Dendritic cell treated with granulocyte-macrophage colony-stimulating factor and Interleukin-4, amounts not matched to agents 40 ng/mL and 50 ng/mL, for 4 days (primary cell): Measurements from ENCODE around the gene MALAT1.
A peak's percentile ranks its signal among the peaks of the same experiment; 100 is the strongest.

Experiments
- H3K27ac Mint-ChIP-seq: one replicate; pipeline ENCODE4 v1.8.0; 2022; ENCODE audit warnings: mild to moderate bottlenecking, mixed read lengths
- H3K27me3 Mint-ChIP-seq: one replicate; pipeline ENCODE4 v1.8.0; 2022; ENCODE audit warnings: mild to moderate bottlenecking, mixed read lengths
- H3K36me3 Mint-ChIP-seq: one replicate; pipeline ENCODE4 v1.8.0; 2022; ENCODE audit warnings: low read depth, mixed read lengths
- H3K4me1 Mint-ChIP-seq: one replicate; pipeline ENCODE4 v1.8.0; 2022; ENCODE audit warnings: low read depth, mixed read lengths
- H3K4me3 Mint-ChIP-seq: one replicate; pipeline ENCODE4 v1.8.0; 2022; ENCODE audit warnings: mild to moderate bottlenecking, moderate library complexity, mixed read lengths
- H3K9me3 Mint-ChIP-seq: one replicate; pipeline ENCODE4 v1.8.0; 2022; ENCODE audit warnings: mixed read lengths
- intact Hi-C: fragments of 100-400 bp; cut with micrococcal nuclease; formaldehyde crosslinking; loops from one replicate; pipeline ENCODE4 v1.15.0; 2022

The MALAT1 gene

DNA sequence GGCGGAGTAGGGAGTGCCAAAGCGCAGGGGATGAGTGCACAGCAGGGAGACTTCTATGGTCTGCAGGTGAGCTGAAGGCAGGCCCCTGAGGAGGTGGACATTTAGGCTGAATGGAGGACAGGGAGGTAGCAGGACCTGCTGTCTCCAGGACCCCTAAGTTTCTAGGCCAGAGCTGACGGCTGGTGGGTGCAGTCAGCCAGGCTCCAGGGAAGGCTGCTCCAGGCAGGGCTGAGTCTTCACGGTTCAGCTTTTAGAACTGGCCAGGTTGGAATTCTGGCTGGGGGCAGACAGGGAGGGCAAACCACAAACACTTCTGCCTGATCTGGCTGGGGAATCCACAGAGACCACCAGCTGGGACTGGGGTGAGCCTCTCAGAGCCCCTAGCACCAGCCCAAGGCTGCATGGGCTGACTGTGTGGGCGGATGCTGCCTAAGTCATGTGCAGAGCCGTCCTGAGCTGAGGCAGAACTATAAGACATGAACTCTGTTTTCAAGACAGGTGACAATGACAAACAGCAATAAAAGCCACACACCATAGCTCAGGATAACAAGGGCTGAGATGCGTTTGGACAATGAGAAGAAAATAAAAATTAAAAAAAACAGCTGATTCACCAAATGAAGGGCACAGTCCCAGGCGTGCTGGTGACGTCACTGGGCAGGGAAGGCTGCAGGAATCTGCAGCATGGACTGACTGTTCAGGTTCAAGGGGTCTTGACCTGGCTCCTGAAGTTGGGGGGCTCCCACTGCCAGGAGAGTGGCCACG, 10.4 kb upstream of the MALAT1 start:
- no peaks in the 10 kb centered on the region for H3K36me3 Mint-ChIP-seq
- intact Hi-C loops: no loop called here
- H3K27me3 Mint-ChIP-seq: no peaks in the 10 kb centered on the region
- H3K27ac Mint-ChIP-seq: peak overlapping the region; percentile 96
- H3K4me3 Mint-ChIP-seq: no peak overlapping the region
- H3K9me3 Mint-ChIP-seq: no peaks in the 10 kb centered on the region
- H3K4me1 Mint-ChIP-seq: peaks cover 75% of the 10 kb centered on the region

DNA sequence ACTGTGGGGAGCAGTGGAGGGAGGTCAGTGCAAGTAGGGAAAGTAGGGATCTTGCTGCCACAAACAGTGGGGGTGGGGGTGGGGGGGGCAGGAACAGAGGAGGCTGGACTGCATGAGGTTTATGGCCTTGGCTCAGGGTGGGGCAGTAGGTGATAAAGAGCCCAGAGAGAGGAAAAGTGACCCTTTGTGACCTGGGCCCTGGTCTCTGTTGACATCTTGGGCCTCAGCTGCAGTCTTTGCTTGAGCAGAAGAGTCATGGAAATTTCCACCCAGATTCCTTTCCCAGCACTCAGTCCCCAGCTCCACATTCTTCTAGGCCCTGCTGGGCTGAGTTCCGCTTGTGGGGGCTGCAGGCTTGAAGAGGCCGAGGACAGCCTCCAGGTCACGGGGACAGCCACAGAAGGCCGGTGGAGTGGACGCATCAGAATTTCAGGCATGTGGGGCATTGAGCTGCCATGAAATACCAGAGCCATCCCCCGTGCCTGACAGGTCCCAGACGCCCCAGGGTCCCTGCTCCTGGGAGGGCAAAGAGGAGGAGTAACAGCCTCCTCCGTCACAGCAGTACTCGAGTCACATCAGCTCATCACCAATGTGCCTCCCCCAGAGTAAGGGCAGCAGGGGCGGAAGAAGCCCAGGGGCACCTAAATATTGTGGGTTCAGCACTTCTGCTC, 9.7 kb upstream of the MALAT1 start:
- H3K36me3 Mint-ChIP-seq: no peaks in the 10 kb centered on the region
- no peaks in the 10 kb centered on the region for H3K9me3 Mint-ChIP-seq
- H3K27me3 Mint-ChIP-seq: no peaks in the 10 kb centered on the region
- H3K4me3 Mint-ChIP-seq: no peak overlapping the region
- H3K4me1 Mint-ChIP-seq: peaks cover 82% of the 10 kb centered on the region
- peak overlapping the region; percentile 96 for H3K27ac Mint-ChIP-seq
- intact Hi-C loops: no loop called here

DNA sequence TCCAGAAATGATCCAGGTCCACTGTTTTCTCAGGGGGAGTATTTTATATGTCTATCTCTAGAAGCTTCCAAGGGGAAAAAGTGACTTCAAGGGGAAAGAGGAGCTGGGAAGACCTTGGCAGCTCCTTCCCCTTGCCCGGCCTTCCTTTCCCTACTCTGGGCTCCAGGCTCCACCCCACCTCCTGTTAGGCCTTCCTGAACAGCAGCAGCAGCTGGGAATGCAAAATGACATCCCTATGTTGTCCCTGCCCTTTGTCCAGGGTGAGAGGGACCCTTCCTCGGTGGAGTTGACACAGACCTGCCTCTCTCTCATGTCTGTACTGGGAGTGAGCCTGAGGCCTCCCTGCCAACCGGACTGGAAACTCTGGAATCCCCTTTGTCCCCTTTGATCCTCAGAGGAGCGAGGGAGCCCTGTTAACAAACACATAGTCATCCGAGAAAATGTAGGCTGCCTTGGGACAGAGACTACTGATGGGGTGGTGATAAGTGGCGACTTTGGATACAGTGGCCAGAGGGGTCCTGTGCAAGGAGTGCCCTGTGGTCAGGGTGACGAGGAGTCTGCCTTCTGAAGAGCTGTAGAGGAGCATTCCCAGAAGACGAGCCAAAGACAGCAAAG, 9.0 kb upstream of the MALAT1 start:
- Mint-ChIP-seq H3K4me3 (no peak overlapping the region), H3K4me1 (peaks cover 88% of the 10 kb centered on the region), H3K27ac (peak overlapping the region; percentile 96), H3K9me3 (no peaks in the 10 kb centered on the region), H3K36me3 (no peaks in the 10 kb centered on the region), H3K27me3 (no peaks in the 10 kb centered on the region)
- intact Hi-C loops: no loop called here

GRCh38 chr11:65491163-65491465, 7.7 kb upstream of the MALAT1 start:
- Mint-ChIP-seq H3K27me3 (no peaks in the 10 kb centered on the region), H3K4me3 (no peak overlapping the region), H3K4me1 (peaks cover 91% of the 10 kb centered on the region), H3K36me3 (no peaks in the 10 kb centered on the region), H3K9me3 (no peaks in the 10 kb centered on the region), H3K27ac (peak overlapping the region; percentile 96)
- intact Hi-C loops: no loop called here

DNA sequence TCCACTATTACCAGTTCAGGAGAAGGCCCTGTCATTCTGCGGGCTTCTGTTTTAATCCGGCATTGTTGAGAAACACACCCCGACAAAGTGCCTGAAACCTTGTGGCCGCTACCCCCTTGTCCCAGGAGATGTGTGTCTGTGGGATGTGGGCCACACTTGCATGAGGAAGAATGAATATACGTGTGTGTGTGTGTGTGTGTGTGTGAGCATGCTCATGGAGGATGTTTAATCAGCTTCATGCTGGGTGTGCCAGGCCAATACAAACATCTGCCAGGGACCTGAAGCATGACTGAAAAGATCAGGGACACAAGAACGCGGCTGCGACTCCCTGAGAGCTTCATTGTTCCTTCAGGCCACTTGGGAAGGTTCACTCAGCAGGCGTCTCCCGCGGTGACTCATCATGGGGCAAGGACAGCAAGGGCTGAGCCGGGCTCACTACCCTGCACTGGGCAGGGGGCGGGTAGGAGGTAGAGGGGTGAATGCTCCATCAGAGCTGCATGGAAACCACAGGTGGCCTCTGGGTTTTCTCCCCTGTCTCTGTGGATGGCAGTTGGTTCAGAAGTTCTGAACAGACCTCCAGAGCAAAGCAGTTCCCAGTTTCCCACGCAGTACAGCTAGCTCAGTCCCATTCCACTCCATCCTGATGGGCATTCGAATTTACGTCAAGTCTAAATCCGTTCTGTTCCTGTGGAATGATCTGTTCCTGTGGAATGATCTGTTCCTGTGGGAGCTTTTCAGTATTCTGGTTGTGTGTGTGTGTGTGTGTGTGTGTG, 7.0 kb upstream of the MALAT1 start:
- peak overlapping the region; percentile 96 for H3K27ac Mint-ChIP-seq
- H3K27me3 Mint-ChIP-seq: no peaks in the 10 kb centered on the region
- intact Hi-C loops: no loop called here
- peak overlapping the region; percentile 17 for H3K4me3 Mint-ChIP-seq
- no peaks in the 10 kb centered on the region for H3K9me3 Mint-ChIP-seq
- H3K4me1 Mint-ChIP-seq: peaks cover 91% of the 10 kb centered on the region
- peaks cover under 1% of the 10 kb centered on the region for H3K36me3 Mint-ChIP-seq

- peak overlapping the region; percentile 51 for H3K4me3 Mint-ChIP-seq
Observed at GRCh38 chr11:65492387-65492636, 6.5 kb upstream of the MALAT1 start.

DNA sequence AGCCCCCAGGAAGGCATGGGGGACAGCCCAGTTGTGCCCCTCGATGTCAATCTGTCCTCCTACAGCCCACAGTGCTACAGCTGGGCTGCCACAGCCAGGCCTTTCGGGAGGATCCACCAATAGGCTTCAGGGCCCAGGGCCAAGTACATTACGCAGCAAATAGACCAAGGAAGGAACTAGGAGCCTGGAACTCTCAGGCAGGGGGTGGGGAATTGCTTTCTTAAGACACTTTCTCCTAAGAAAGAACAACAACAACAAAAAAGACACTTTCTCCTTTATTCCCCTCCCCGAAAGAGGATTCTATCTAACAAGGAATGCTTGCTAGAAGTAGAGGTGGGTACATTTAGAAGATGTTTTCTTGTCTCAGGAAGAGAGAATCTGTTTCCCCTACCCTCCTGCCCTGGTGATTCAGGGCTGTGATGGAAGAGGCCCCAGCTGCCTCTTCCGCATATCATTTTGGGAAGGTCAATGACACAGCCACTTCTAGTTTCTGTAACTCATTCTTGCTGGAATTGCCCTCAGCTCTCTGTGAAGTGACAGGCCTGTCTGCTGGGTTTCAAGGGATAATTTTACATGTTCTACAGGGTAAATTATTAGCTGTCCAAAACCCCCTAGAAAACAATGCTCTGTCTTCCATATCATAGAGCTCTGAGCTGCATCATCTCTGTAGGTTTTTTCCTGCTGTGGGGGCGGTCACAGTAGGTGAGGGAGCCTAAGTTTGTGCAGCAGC, 6.0 kb upstream of the MALAT1 start:
- Mint-ChIP-seq H3K27me3 (no peaks in the 10 kb centered on the region), H3K27ac (peak overlapping the region; percentile 96), H3K4me1 (peaks cover 86% of the 10 kb centered on the region), H3K9me3 (no peaks in the 10 kb centered on the region), H3K4me3 (peak overlapping the region; percentile 64), H3K36me3 (peaks cover 6% of the 10 kb centered on the region)
- intact Hi-C loops: no loop called here

More at GRCh38 chr11:65492387-65492636, 6.5 kb upstream of the MALAT1 start:
- Mint-ChIP-seq H3K9me3 (no peaks in the 10 kb centered on the region), H3K27ac (peak overlapping the region; percentile 96), H3K27me3 (no peaks in the 10 kb centered on the region), H3K36me3 (peaks cover 5% of the 10 kb centered on the region), H3K4me1 (peaks cover 91% of the 10 kb centered on the region)
- intact Hi-C loops: no loop called here

GRCh38 chr11:65493367-65494176, 5.3 kb upstream of the MALAT1 start:
- Mint-ChIP-seq H3K36me3 (peaks cover 6% of the 10 kb centered on the region), H3K4me1 (peaks cover 79% of the 10 kb centered on the region), H3K27me3 (no peaks in the 10 kb centered on the region), H3K4me3 (peak overlapping the region; percentile 64), H3K9me3 (no peaks in the 10 kb centered on the region), H3K27ac (peak overlapping the region; percentile 96)
- intact Hi-C loops: no loop called here

- Mint-ChIP-seq H3K4me3 (no peak overlapping the region), H3K36me3 (peaks cover 6% of the 10 kb centered on the region), H3K9me3 (no peaks in the 10 kb centered on the region), H3K4me1 (peaks cover 49% of the 10 kb centered on the region), H3K27me3 (no peaks in the 10 kb centered on the region), H3K27ac (no peak overlapping the region)
- intact Hi-C loops: loop anchor here (1.0 to 5.0 kb wide), 4 partner anchors 9 to 114 kb away; partner anchors contain the start of gene SLC25A45
Observed at GRCh38 chr11:65496304-65497140, 2.3 kb upstream of the MALAT1 start.

GRCh38 chr11:65497141-65498041, 1.5 kb upstream of the MALAT1 start:
- H3K27ac Mint-ChIP-seq: no peak overlapping the region
- no peak overlapping the region for H3K4me3 Mint-ChIP-seq
- H3K9me3 Mint-ChIP-seq: no peaks in the 10 kb centered on the region
- intact Hi-C loops: loop anchor here (1.0 to 5.0 kb wide), 4 partner anchors 10 to 115 kb away; partner anchors contain the start of gene SLC25A45
- peaks cover 6% of the 10 kb centered on the region for H3K36me3 Mint-ChIP-seq
- peaks cover 41% of the 10 kb centered on the region for H3K4me1 Mint-ChIP-seq
- H3K27me3 Mint-ChIP-seq: no peaks in the 10 kb centered on the region

- no peak overlapping the region for H3K4me3 Mint-ChIP-seq
- intact Hi-C loops: loop anchor here (5.0 kb wide), 1 partner anchor 116 kb away; the partner anchor contains the start of gene SLC25A45
- peaks cover 6% of the 10 kb centered on the region for H3K36me3 Mint-ChIP-seq
Observed at GRCh38 chr11:65498042-65498726, 661 bp upstream of the MALAT1 start.

More at GRCh38 chr11:65498042-65498726, 661 bp upstream of the MALAT1 start:
- Mint-ChIP-seq H3K27me3 (no peaks in the 10 kb centered on the region), H3K9me3 (no peaks in the 10 kb centered on the region), H3K27ac (no peak overlapping the region), H3K4me1 (peaks cover 38% of the 10 kb centered on the region)
